ENCODE data around the gene RNF43. TPM values are rescaled to one million over a fixed set of nuclear protein-coding genes. Genes with fewer than 3 reads are reported as not detected.

Gene RNF43
- total and polyA plus RNA-seq, 7 donors, result 0.14 to 19.3 (median 3.4) TPM; not detected in 1

- intact Hi-C loops (cut with DNase I), result no loop called here
- Histone ChIP-seq H3K27me3 (peaks cover 0 to 4% (median 0%) of the 10 kb centered on the region in 3 donors), H3K36me3 (no peaks in the 10 kb centered on the region), H3K27ac (no peak overlapping the region), H3K9me3 (no peaks in the 10 kb centered on the region), H3K4me1 (no peaks in the 10 kb centered on the region), H3K4me3 (no peak overlapping the region)
- WGBS, 2 donors, result 59 to 82% methylated on average over 4 of the region's 4 CpGs
- TF ChIP-seq POLR2AphosphoS5 (IDR thresholded peaks at IDR 0.05), result no peak
- no peak for TF ChIP-seq CTCF (IDR thresholded peaks at IDR 0.05)
- no peak for TF ChIP-seq POLR2A (IDR thresholded peaks at IDR 0.05)
- no peak for TF ChIP-seq EP300 (IDR thresholded peaks at IDR 0.05)
- no peak for DNase-seq
Observed at GRCh38 chr17:58383892-58384462, 33.4 kb downstream of the RNF43 start.

GRCh38 chr17:58382872-58383242 lies 34.5 kb downstream of the RNF43 start:
- intact Hi-C loops (cut with DNase I), result no loop called here
- Histone ChIP-seq H3K27me3 (peaks cover 0 to 4% (median 0%) of the 10 kb centered on the region in 3 donors), H3K4me1 (no peaks in the 10 kb centered on the region), H3K9me3 (no peaks in the 10 kb centered on the region), H3K27ac (no peak overlapping the region), H3K4me3 (no peak overlapping the region), H3K36me3 (no peaks in the 10 kb centered on the region)
- no peak for DNase-seq
- WGBS, 2 donors, result 49 to 88% methylated on average over 1 of the region's 1 CpG
- TF ChIP-seq POLR2A (IDR thresholded peaks at IDR 0.05), result no peak
- no peak for TF ChIP-seq POLR2AphosphoS5 (IDR thresholded peaks at IDR 0.05)
- TF ChIP-seq EP300 (IDR thresholded peaks at IDR 0.05), result no peak
- no peak for TF ChIP-seq CTCF (IDR thresholded peaks at IDR 0.05)

DNA sequence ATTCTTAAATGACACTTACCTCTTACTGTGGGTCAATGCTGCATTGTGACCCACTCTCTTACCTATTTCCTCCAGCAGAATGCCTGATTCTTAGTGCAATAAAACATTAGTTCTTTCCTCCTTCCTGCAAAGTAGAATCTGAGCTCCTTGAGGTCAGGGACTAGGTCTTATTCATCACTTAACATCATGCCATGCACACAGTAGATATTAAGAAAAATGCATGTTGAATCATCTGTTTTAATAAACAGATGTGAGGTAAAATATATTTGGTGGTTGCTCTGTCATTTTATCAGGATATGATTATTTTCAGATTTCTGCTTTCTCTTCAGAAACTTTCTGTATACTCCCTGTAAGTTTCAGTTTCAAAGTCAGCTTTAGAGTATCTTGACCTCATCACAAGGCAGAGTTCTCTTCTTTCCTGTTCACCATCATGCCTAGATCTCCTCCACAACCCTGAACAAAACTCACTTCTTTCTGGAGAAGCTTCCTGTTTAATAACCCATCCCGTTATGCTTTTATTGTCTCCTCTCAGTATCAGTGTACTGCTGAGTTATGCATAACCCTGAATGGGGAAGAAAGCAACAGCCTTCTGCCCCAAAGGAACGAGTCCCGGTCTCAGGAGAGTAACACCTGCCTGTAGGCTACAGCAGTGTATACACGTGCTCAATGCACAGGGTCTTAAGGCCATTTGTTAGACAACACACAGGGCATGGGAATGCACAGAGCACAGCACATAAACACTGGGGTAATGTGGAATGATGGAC lies 35.0 kb downstream of the RNF43 start:
- H3K4me1 ChIP-seq, result no peaks in the 10 kb centered on the region
- DNase-seq, result no peak
- no peaks in the 10 kb centered on the region for H3K36me3 ChIP-seq
- no peaks in the 10 kb centered on the region for H3K9me3 ChIP-seq
- WGBS, 2 donors, result 6 to 15% methylated on average over 4 of the region's 4 CpGs
- H3K27ac ChIP-seq, result no peak overlapping the region
- no peak for TF ChIP-seq POLR2AphosphoS5 (IDR thresholded peaks at IDR 0.05)
- no peak for TF ChIP-seq CTCF (IDR thresholded peaks at IDR 0.05)
- TF ChIP-seq EP300 (IDR thresholded peaks at IDR 0.05), result no peak
- no peak for TF ChIP-seq POLR2A (IDR thresholded peaks at IDR 0.05)
- H3K4me3 ChIP-seq, result no peak overlapping the region
- H3K27me3 ChIP-seq, result peaks cover 0 to 4% (median 0%) of the 10 kb centered on the region in 3 donors
- intact Hi-C loops (cut with DNase I), result no loop called here

DNA sequence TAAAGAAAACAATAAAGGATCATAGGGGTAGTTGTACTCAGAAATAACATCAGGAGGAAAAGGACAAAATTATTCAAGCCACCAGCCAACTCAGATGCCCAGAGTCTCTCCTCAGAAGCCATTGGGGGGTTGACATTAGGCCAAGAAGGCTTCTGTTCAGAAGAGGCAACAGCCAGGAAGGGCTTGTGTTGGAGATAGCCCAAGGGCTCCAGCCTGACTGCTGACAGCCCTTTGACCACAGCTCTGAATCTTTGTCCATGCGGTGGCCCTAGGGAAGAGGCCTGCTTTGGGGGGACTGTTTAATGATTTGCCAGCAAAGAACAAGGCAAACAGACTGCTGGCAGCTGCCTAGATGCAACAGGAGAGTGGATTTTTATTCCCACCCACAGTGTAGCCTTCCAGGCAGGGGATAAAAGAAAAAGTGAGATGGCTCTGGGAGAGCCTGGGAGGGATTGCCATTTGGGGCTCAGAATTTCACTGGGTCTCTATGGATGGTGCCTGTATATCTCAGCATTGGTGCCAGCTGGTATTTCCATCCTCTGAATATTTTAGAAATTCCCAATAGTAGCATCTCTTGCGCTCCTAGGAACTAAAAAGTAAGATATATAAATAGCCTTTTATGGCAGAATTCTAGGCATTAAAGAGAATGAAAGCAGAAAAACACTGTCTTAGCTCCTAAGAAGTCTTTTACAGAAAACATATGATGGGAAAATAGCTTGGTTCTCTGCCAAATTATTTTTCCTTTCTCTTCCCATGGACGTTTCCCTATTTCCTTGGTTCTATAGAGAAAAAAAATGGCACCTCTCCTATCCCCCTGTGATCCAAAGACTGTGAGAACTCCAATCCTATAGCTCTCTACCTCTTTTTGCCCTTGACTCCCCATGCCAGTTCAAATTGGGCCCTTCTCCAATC lies 36.0 kb downstream of the RNF43 start:
- H3K4me1 ChIP-seq, result no peaks in the 10 kb centered on the region
- H3K4me3 ChIP-seq, result no peak overlapping the region
- DNase-seq, result no peak
- TF ChIP-seq POLR2A (IDR thresholded peaks at IDR 0.05), result no peak
- 18 to 53% methylated on average over 3 of the region's 3 CpGs for WGBS, 2 donors
- H3K36me3 ChIP-seq, result no peaks in the 10 kb centered on the region
- no peak overlapping the region for H3K27ac ChIP-seq
- no peaks in the 10 kb centered on the region for H3K27me3 ChIP-seq
- no peaks in the 10 kb centered on the region for H3K9me3 ChIP-seq
- intact Hi-C loops (cut with DNase I), result no loop called here

Measured in sigmoid colon (tissue), 7 donors.